ENCODE data around the gene FUOM. TPM values are rescaled to one million over a fixed set of nuclear protein-coding genes. Genes with fewer than 3 reads are reported as not detected.

FUOM gene
- total and polyA plus RNA-seq, 10 of the 15 experiments (the other 5 are each of a cell fraction or from before 2014, with no cell fraction given): 1.8 to 41.7 (median 25.6) TPM

DNA sequence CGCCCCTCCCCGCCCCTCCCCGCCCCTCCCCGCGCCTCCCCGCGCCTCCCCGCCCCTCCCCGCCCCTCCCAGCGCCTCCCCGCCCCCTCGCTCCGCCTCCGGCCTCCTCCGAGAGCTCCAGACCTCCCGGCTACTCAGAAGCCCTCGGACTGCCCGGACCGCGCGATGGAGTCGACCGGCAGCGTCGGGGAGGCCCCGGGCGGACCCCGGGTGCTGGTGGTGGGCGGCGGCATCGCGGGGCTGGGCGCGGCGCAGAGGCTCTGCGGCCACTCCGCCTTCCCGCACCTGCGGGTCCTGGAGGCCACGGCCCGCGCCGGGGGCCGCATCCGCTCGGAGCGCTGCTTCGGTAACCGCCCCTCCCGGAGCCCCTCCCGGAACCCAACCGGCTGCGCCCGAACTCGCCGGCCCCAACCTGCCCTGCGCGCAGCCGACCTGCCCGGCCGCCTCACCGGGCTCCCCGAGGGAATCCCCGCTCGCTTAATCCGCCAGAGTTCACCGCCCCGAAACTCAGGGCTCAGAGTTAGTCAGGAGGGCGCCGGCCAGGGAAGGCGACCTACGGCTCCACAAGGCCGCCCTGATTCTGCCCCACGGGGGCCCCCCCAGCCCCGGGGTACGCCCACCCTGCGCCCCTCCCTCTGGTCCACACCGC lies 21.5 kb upstream of the FUOM start, which contains the start of gene PAOX (continued):
- TF ChIP-seq, protein P1, sequence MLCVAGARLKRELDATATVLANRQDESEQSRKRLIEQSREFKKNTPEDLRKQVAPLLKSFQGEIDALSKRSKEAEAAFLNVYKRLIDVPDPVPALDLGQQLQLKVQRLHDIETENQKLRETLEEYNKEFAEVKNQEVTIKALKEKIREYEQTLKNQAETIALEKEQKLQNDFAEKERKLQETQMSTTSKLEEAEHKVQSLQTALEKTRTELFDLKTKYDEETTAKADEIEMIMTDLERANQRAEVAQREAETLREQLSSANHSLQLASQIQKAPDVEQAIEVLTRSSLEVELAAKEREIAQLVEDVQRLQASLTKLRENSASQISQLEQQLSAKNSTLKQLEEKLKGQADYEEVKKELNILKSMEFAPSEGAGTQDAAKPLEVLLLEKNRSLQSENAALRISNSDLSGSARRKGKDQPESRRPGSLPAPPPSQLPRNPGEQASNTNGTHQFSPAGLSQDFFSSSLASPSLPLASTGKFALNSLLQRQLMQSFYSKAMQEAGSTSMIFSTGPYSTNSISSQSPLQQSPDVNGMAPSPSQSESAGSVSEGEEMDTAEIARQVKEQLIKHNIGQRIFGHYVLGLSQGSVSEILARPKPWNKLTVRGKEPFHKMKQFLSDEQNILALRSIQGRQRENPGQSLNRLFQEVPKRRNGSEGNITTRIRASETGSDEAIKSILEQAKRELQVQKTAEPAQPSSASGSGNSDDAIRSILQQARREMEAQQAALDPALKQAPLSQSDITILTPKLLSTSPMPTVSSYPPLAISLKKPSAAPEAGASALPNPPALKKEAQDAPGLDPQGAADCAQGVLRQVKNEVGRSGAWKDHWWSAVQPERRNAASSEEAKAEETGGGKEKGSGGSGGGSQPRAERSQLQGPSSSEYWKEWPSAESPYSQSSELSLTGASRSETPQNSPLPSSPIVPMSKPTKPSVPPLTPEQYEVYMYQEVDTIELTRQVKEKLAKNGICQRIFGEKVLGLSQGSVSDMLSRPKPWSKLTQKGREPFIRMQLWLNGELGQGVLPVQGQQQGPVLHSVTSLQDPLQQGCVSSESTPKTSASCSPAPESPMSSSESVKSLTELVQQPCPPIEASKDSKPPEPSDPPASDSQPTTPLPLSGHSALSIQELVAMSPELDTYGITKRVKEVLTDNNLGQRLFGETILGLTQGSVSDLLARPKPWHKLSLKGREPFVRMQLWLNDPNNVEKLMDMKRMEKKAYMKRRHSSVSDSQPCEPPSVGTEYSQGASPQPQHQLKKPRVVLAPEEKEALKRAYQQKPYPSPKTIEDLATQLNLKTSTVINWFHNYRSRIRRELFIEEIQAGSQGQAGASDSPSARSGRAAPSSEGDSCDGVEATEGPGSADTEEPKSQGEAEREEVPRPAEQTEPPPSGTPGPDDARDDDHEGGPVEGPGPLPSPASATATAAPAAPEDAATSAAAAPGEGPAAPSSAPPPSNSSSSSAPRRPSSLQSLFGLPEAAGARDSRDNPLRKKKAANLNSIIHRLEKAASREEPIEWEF (IDR thresholded peaks at IDR 0.05; ENCODE audit: insufficient replicate concordance, low read depth, low read length): no peak
- TF ChIP-seq, protein P2, sequence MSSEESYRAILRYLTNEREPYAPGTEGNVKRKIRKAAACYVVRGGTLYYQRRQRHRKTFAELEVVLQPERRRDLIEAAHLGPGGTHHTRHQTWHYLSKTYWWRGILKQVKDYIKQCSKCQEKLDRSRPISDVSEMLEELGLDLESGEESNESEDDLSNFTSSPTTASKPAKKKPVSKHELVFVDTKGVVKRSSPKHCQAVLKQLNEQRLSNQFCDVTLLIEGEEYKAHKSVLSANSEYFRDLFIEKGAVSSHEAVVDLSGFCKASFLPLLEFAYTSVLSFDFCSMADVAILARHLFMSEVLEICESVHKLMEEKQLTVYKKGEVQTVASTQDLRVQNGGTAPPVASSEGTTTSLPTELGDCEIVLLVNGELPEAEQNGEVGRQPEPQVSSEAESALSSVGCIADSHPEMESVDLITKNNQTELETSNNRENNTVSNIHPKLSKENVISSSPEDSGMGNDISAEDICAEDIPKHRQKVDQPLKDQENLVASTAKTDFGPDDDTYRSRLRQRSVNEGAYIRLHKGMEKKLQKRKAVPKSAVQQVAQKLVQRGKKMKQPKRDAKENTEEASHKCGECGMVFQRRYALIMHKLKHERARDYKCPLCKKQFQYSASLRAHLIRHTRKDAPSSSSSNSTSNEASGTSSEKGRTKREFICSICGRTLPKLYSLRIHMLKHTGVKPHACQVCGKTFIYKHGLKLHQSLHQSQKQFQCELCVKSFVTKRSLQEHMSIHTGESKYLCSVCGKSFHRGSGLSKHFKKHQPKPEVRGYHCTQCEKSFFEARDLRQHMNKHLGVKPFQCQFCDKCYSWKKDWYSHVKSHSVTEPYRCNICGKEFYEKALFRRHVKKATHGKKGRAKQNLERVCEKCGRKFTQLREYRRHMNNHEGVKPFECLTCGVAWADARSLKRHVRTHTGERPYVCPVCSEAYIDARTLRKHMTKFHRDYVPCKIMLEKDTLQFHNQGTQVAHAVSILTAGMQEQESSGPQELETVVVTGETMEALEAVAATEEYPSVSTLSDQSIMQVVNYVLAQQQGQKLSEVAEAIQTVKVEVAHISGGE (CRISPR knock-in tag; IDR thresholded peaks at IDR 0.05): no peak
- TF ChIP-seq RB1 (IDR thresholded peaks at IDR 0.05; ENCODE audit: borderline replicate concordance) (0 out of 2 replicates have a peak, but pooled peaks have one; percentile 52), ZNF207 (IDR thresholded peaks at IDR 0.05; ENCODE audit: borderline replicate concordance) (0 out of 2 replicates have a peak, but pooled peaks have one; percentile 78), TCF3 (IDR thresholded peaks at IDR 0.05; ENCODE audit: borderline replicate concordance, insufficient read depth, low read depth, low read length) (no peak), ZNF217 (IDR thresholded peaks at IDR 0.05) (0 out of 2 replicates have a peak, but pooled peaks have one; percentile 32), SUZ12 (IDR thresholded peaks at IDR 0.05; ENCODE audit: unreplicated experiment) (no peak), MYB (IDR thresholded peaks at IDR 0.05; ENCODE audit: borderline replicate concordance, low read depth, low read length) (no peak), ATF7 (IDR thresholded peaks at IDR 0.05; ENCODE audit: low read depth) (no peak), WRNIP1 (IDR thresholded peaks at IDR 0.05; ENCODE audit: borderline replicate concordance, low read depth, low read length) (no peak), SUPT20H (IDR thresholded peaks at IDR 0.05; ENCODE audit: borderline replicate concordance, control insufficient read depth, low read depth, low read length) (no peak), JUND (IDR thresholded peaks at IDR 0.05; ENCODE audit: low read depth, low read length) (no peak)
- TF ChIP-seq, protein P3, sequence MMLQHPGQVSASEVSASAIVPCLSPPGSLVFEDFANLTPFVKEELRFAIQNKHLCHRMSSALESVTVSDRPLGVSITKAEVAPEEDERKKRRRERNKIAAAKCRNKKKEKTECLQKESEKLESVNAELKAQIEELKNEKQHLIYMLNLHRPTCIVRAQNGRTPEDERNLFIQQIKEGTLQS (IDR thresholded peaks at IDR 0.05; ENCODE audit: borderline replicate concordance, extremely low read depth, low read depth, low read length): no peak
